ENCODE results near the gene PXMP4.

The PXMP4 gene

GRCh38 chr20:33732166-33732970, 12.3 kb upstream of the PXMP4 start:
- DNase-seq (ENCODE audit: low read depth in 1 of 2, low spot score in 1 of 2) = peak; percentile 67 to 68

GRCh38 chr20:33731693-33732165, 11.6 kb upstream of the PXMP4 start, which contains the start of gene ZNF341:
ZNF341 (plus strand) TSS chr20:33731996; CDS start chr20:33732022, 26 bp downstream.
- DNase-seq (ENCODE audit: low read depth in 1 of 2, low spot score in 1 of 2) = peak; percentile 80 to 81

DNA sequence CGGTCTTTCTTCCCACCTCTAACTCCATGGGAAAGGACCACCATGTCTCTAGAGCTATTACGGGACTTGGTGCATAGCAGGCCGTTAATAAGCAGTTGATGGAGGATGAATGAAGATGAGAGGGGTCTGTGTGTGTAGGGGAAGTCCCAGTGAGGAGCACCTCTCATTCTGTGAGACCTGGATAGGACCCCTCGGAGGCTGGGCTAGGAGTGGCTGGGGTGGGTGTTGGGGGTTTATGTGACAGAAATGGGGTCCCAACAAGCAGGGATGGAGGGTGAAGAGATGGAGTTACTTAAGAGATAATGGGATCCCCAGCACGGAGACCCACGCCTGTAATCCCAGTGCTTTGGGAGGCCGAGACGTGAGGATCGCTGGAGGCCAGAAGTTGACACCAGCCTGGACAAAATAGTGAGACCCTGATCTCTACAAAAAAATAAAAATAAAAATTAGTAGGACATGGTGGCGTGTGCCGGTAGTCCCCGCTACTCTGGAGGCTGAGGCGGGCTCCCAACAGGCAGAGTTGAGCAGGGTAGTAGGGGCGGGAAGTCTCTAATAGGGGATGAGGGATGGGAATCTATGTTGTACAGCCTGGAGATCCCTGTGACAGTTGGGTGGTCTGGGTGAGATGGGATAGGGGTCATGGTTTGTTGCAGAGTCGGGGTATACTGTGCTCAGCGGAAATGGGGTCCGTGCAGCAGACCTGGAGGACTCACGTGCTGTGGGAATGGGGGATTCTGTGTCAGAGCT, 11.0 kb upstream of the PXMP4 start:
- no peak for DNase-seq (ENCODE audit: low read depth in 1 of 2, low spot score in 1 of 2)

- no peak for DNase-seq (ENCODE audit: low read depth in 1 of 2, low spot score in 1 of 2)
These were observed 9.0 kb upstream of the PXMP4 start for GRCh38 chr20:33729101-33729500.

DNA sequence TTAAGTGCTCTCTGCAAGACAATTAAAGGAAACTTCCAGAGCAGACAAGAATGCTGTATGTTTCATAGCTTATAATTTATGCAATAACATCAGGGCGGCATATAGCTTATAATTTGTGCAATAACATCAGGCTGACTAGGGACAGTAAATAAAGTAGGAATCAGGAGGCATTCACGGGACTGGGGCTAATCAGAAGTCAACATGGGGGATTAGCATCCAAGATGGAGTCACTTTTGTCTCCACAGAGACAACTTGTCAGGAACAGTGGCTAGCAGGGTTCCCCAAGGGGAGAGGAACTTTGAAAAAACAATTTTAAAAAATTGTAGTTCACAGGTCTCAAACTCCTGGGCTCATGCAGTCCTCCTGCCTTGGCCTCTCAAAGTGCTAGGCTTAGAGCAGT, 8.4 kb upstream of the PXMP4 start:
- DNase-seq (ENCODE audit: low read depth in 1 of 2, low spot score in 1 of 2) = no peak

DNA sequence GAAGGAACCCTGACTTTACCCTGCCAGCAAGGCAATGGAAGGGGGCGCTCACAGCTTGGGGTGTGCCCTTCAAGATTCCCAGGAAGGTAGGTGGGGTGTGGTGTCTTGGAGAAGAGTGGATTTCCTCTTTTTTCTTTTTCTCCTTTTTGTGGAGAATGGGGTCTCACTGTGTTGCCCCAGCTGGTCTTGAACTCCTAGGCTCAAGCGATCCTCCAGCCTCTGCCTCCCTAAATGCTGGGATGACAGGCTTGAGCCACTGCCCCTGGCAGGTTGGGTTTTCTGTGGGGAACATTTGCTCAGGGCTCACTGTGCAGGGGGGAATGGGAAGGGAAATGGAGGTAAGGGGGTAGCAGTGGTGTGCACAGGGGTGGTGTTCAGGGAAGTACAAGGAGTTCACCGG, 7.7 kb upstream of the PXMP4 start:
- no peak for DNase-seq (ENCODE audit: low read depth in 1 of 2, low spot score in 1 of 2)

DNA sequence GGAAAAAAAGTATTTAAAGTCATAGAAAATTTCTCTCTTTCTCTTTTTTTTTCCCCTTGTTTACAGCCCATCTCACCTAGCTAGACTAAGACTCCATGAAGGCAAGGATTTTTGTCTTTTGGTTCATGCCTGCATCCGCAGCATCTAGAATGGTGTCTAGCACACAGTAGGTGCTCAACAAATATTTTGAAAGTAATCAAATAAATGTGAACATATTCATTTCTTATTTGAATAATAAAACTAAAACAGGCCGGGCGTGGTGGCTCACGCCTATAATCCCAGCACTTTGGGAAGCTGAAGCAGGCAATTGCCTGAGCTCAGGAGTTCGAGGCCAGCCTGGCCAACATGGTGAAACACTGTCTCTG, 7.0 kb upstream of the PXMP4 start:
- no peak for DNase-seq (ENCODE audit: low read depth in 1 of 2, low spot score in 1 of 2)

DNA sequence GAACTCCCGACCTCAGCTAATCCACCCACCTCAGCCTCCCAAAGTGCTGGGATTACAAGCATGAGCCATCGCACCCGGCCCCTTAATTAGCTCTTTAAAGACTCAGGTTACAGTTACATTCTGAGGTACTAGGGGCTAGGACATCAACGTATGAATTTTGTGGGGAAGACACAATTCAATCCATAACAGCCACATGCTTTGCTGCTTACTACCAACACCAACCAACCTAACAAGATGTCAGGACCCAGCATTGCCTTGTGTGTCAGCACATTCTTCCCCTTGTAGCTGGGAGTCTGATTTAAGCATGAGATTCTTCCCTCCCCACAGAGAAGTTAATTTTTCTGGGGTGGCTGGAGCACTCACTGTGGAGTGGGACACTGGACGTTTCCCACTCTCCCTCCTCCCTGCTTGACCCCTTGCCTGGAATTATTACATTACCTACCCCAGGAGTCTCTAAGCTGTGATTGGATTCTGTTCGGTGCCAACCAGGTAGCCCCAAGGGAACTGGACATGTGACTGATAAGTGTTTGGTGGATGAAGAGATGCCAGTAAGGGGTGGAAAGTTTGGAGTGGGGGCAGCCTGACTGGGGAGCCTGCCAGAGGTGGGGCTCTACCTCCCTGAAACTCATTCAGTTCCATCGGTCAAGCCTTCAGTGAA, 5.6 kb upstream of the PXMP4 start:
- DNase-seq (ENCODE audit: low read depth in 1 of 2, low spot score in 1 of 2) = no peak

DNA sequence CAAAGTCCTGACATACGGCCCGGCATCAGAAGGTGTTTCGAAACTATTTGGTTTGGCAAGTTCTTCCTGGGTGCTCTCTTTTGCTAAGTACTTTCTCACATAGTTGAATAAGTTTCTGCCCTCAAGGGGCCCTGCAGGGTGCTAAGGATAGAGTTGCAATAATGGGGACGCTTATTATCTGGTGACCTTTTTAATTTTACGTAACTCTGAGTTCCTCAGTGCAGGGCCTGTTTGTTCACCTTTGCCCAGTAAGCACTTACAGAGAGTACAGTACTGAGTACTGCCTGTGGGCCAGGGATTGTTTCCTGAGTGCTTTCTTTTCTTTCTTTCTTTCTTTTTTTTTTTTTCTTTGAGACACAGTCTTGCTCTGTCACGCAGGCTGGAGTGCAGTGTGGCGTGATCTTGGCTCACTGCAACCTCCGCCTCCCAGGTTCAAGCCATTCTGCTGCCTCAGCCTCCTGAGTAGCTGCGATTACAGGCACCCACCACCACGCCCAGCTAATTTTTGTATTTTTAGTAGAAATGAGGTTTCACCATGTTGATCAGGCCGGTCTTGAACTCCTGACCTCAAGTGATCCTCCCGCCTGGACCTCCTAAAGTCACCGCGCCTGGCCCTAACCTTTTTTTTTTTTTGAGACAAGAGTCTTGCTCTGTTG, 4.5 kb upstream of the PXMP4 start:
- DNase-seq (ENCODE audit: low read depth in 1 of 2, low spot score in 1 of 2) = no peak

- no peak for DNase-seq (ENCODE audit: low read depth in 1 of 2, low spot score in 1 of 2)
These were observed 1.5 kb upstream of the PXMP4 start for GRCh38 chr20:33721391-33722140.

GRCh38 chr20:33719277-33719988, 677 bp downstream of the PXMP4 start:
- no peak for DNase-seq (ENCODE audit: low read depth in 1 of 2, low spot score in 1 of 2)

DNA sequence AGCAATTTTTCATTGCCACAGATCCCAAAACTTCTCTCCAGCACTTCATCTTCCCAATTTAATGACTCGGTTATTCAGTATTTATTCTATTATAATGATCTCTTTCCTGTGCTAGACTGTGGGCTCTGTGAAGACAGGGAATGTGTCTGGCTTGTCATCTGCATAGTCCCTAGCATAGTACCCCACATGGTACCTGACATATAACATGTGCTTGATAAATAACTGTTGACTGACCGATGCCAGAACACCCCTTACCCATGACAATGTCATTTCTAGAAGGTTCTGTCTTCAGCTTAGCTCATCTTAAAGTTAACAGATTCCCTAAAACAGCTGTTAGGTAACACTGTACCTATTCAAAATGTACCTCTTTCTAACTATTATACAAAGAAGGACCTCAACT, 3.6 kb downstream of the PXMP4 start:
- DNase-seq (ENCODE audit: low read depth in 1 of 2, low spot score in 1 of 2) = no peak

GRCh38 chr20:33713865-33714367, 6.2 kb downstream of the PXMP4 start:
- no peak for DNase-seq (ENCODE audit: low read depth in 1 of 2, low spot score in 1 of 2)

GRCh38 chr20:33711446-33711738, 8.7 kb downstream of the PXMP4 start:
- no peak for DNase-seq (ENCODE audit: low read depth in 1 of 2, low spot score in 1 of 2)

DNA sequence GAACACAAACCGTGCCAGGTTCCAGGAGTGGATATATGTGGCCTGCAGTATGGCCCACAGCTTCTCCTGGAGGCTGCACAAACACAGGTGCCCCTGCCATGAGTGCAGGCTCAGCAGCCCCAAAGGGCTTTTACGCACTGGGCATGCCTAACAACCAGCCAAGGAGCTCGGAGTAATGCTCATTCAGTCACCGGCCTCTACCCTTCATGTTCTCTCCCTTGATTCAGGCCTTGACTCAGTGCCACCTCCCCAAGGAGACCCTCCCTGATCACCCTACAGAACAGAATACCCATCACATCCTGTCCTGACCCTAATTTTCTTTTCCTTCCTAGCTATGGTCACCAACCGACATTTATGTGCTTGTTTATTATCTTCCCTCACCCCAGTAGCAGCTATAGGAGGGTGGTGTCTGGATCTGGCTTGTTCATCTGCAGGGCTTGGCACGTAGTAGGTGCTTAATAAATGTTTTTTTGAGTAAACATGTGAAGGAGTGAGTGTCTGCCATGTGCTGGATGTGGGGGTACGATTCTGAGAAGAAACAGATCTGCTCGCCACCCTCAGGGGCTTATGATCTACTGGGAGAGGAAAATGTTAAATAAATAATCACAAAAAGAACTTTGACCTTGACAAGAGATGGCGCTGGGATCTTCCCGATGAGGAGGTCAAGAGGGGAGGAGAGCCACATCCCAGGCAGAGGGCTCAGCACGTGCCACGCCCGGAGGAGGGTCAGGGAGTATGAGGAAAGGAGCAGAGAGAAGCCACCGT, 9.2 kb downstream of the PXMP4 start:
- no peak for DNase-seq (ENCODE audit: low read depth in 1 of 2, low spot score in 1 of 2)

GRCh38 chr20:33709905-33710541, 10.1 kb downstream of the PXMP4 start:
- DNase-seq (ENCODE audit: low read depth in 1 of 2, low spot score in 1 of 2) = no peak

DNA sequence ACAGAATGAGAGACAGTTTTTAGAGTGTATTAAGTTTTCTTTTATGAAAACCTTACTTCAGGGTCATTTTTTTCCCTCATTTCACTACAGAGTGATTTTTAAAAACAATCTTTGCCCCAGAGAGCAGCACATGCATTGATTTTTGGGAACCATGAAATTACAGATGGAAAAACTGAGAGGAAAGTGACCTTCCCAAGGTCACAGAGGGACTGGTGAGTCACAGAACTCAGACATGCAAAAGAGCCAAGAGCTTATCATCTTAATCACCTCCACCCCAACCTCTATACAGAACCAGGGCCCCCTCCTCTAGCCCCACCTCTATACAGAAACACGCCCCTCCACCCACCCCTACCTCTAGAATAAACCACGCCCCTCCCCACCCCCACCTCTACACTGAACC, 10.7 kb downstream of the PXMP4 start:
- DNase-seq (ENCODE audit: low read depth in 1 of 2, low spot score in 1 of 2) = no peak

DNA sequence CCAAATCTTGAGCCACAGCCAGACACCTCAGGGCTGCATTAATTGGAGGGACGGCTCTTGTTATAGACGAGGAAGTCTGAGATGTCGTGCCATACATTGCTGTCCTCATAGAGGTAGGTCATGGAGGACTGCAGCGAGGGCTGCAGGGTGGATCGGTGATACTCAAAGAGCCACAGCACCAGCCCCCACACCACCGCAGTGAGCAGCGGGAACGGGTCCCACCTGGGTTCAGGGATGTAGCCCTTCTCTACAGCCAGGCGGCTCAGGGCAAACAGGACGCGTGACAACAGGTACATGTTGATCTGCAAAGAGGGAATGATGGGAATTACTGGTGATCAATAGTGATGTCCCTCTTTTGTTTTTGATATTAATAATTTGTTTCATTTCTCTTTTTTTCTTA, 12.4 kb downstream of the PXMP4 start:
- DNase-seq (ENCODE audit: low read depth in 1 of 2, low spot score in 1 of 2) = no peak

Data from activated CD4-positive, alpha-beta T cell treated with anti-CD3 and anti-CD28 coated beads, Interleukin-2, amount 50 U/mL, for 24 hours (primary cell).